IPS DF 6.9 (cell line): ENCODE data around the gene USO1.

ENCODE experiments used
- DNase-seq: peaks from one replicate; pipeline ENCODE4 v3.0.0-alpha.2; 2013; ENCODE audit warnings: low read depth, low spot score
- H3K27ac ChIP-seq: one replicate; pipeline ENCODE4 v1.5.1; 2013; ENCODE audit warnings: low read length, control low read depth
- H3K27me3 ChIP-seq: 2 replicates; pipeline ENCODE4 v1.6.1; 2013; ENCODE audit warnings: mild to moderate bottlenecking, low read length; ENCODE audit not compliant: control insufficient read depth, insufficient read depth
- H3K36me3 ChIP-seq: 2 replicates; pipeline ENCODE4 v1.6.1; 2013; ENCODE audit warnings: low read length; ENCODE audit not compliant: control insufficient read depth, insufficient read depth
- H3K4me1 ChIP-seq: 2 replicates; pipeline ENCODE4 v1.6.1; 2013; ENCODE audit warnings: low read length; ENCODE audit not compliant: control insufficient read depth, insufficient read depth
- H3K4me3 ChIP-seq: 2 replicates; pipeline ENCODE4 v1.5.1; 2013; ENCODE audit warnings: mild to moderate bottlenecking, low read length
- H3K9me3 ChIP-seq: 2 replicates; pipeline ENCODE4 v1.6.1; 2013; ENCODE audit warnings: low read length, inconsistent platforms; ENCODE audit not compliant: control insufficient read depth, insufficient read depth
- WGBS: extraction: QIAGEN DNeasy Blood & Tissue Kit; methylation state at CpG from one replicate; pipeline ENCODE4 v1.1.7; 2013; ENCODE audit warnings: mixed read lengths, missing lambda C conversion rate; ENCODE audit not compliant: insufficient read length, insufficient coverage; 5-methylcytosine and 5-hydroxymethylcytosine counted together

The USO1 gene

GRCh38 chr4:75817901-75818300, 93.5 kb downstream of the USO1 start:
- no CpG with 5 or more reads among the region's 2 CpGs for WGBS
- Histone ChIP-seq H3K9me3 (no peaks in the 10 kb centered on the region), H3K27me3 (no peaks in the 10 kb centered on the region), H3K4me3 (no peak overlapping the region), H3K4me1 (no peaks in the 10 kb centered on the region), H3K36me3 (peaks cover 7% of the 10 kb centered on the region; the same call in 1 of the 2 replicates), H3K27ac (no peak overlapping the region)
- DNase-seq: no peak

- H3K4me1 ChIP-seq: no peaks in the 10 kb centered on the region
- H3K27me3 ChIP-seq: no peaks in the 10 kb centered on the region
- no CpG with 5 or more reads among the region's 4 CpGs for WGBS
- H3K27ac ChIP-seq: no peak overlapping the region
- no peaks in the 10 kb centered on the region for H3K9me3 ChIP-seq
- H3K36me3 ChIP-seq: peaks cover 5% of the 10 kb centered on the region; the same call in 1 of the 2 replicates
- no peak for DNase-seq
- no peak overlapping the region for H3K4me3 ChIP-seq
Measured at GRCh38 chr4:75819121-75819520, 94.7 kb downstream of the USO1 start.

- DNase-seq: no peak
- Histone ChIP-seq H3K27ac (no peak overlapping the region), H3K4me3 (no peak overlapping the region), H3K36me3 (no peaks in the 10 kb centered on the region; the same call in 1 of the 2 replicates), H3K9me3 (no peaks in the 10 kb centered on the region), H3K27me3 (no peaks in the 10 kb centered on the region), H3K4me1 (no peaks in the 10 kb centered on the region)
- no CpG with 5 or more reads among the region's 2 CpGs for WGBS
Measured at GRCh38 chr4:75820197-75820596, 95.8 kb downstream of the USO1 start.

GRCh38 chr4:75820676-75821075, 96.3 kb downstream of the USO1 start:
- no CpG with 5 or more reads among the region's 3 CpGs for WGBS

GRCh38 chr4:75821216-75821615, 96.8 kb downstream of the USO1 start:
- no peak for DNase-seq
- H3K27me3 ChIP-seq: no peaks in the 10 kb centered on the region
- no peaks in the 10 kb centered on the region for H3K9me3 ChIP-seq
- no CpG with 5 or more reads among the region's 3 CpGs for WGBS
- H3K27ac ChIP-seq: no peak overlapping the region
- no peaks in the 10 kb centered on the region for H3K4me1 ChIP-seq
- no peak overlapping the region for H3K4me3 ChIP-seq
- no peaks in the 10 kb centered on the region for H3K36me3 ChIP-seq

More at GRCh38 chr4:75820676-75821075, 96.3 kb downstream of the USO1 start:
- no peaks in the 10 kb centered on the region for H3K4me1 ChIP-seq
- H3K9me3 ChIP-seq: no peaks in the 10 kb centered on the region
- H3K36me3 ChIP-seq: no peaks in the 10 kb centered on the region
- DNase-seq: no peak
- no peak overlapping the region for H3K27ac ChIP-seq
- H3K27me3 ChIP-seq: no peaks in the 10 kb centered on the region
- H3K4me3 ChIP-seq: no peak overlapping the region

- no peaks in the 10 kb centered on the region for H3K36me3 ChIP-seq
- no peak for DNase-seq
- WGBS: no CpG with 5 or more reads among the region's 5 CpGs
- H3K9me3 ChIP-seq: no peaks in the 10 kb centered on the region
- H3K4me3 ChIP-seq: no peak overlapping the region
- no peak overlapping the region for H3K27ac ChIP-seq
- no peaks in the 10 kb centered on the region for H3K27me3 ChIP-seq
- no peaks in the 10 kb centered on the region for H3K4me1 ChIP-seq
Measured at GRCh38 chr4:75821966-75822365, 97.6 kb downstream of the USO1 start.

GRCh38 chr4:75822416-75822815, 98.0 kb downstream of the USO1 start:
- no peaks in the 10 kb centered on the region for H3K36me3 ChIP-seq
- DNase-seq: no peak
- H3K27ac ChIP-seq: no peak overlapping the region
- H3K4me3 ChIP-seq: no peak overlapping the region
- H3K27me3 ChIP-seq: no peaks in the 10 kb centered on the region
- H3K4me1 ChIP-seq: no peaks in the 10 kb centered on the region
- no CpG with 5 or more reads among the region's 5 CpGs for WGBS
- no peaks in the 10 kb centered on the region for H3K9me3 ChIP-seq

GRCh38 chr4:75823812-75824211, 99.4 kb downstream of the USO1 start:
- H3K9me3 ChIP-seq: no peaks in the 10 kb centered on the region
- DNase-seq: no peak
- H3K4me1 ChIP-seq: no peaks in the 10 kb centered on the region
- no peak overlapping the region for H3K4me3 ChIP-seq
- H3K27ac ChIP-seq: no peak overlapping the region
- no peaks in the 10 kb centered on the region for H3K27me3 ChIP-seq
- no peaks in the 10 kb centered on the region for H3K36me3 ChIP-seq
- no CpG with 5 or more reads among the region's 2 CpGs for WGBS

GRCh38 chr4:75830906-75831305, 106.5 kb downstream of the USO1 start:
- H3K9me3 ChIP-seq: no peaks in the 10 kb centered on the region
- H3K27ac ChIP-seq: no peak overlapping the region
- no peak overlapping the region for H3K4me3 ChIP-seq
- no peaks in the 10 kb centered on the region; the same call in 1 of the 2 replicates for H3K4me1 ChIP-seq
- no peak for DNase-seq
- WGBS: no CpG with 5 or more reads among the region's 1 CpG
- no peaks in the 10 kb centered on the region for H3K27me3 ChIP-seq
- H3K36me3 ChIP-seq: no peaks in the 10 kb centered on the region

- DNase-seq: no peak
- Histone ChIP-seq H3K36me3 (no peaks in the 10 kb centered on the region), H3K4me1 (no peaks in the 10 kb centered on the region; the same call in 1 of the 2 replicates), H3K27ac (no peak overlapping the region), H3K9me3 (no peaks in the 10 kb centered on the region), H3K27me3 (no peaks in the 10 kb centered on the region), H3K4me3 (no peak overlapping the region)
- WGBS: no CpG with 5 or more reads among the region's 2 CpGs
Measured at GRCh38 chr4:75831856-75832405, 107.6 kb downstream of the USO1 start.

- no peaks in the 10 kb centered on the region for H3K9me3 ChIP-seq
- no CpG with 5 or more reads among the region's 1 CpG for WGBS
- no peak for DNase-seq
- H3K4me3 ChIP-seq: no peak overlapping the region
- no peak overlapping the region for H3K27ac ChIP-seq
- no peaks in the 10 kb centered on the region for H3K36me3 ChIP-seq
- no peaks in the 10 kb centered on the region for H3K27me3 ChIP-seq
- H3K4me1 ChIP-seq: no peaks in the 10 kb centered on the region; the same call in 1 of the 2 replicates
Measured at GRCh38 chr4:75834095-75834771, 109.9 kb downstream of the USO1 start.
